Body of pancreas (tissue), 4 donors: ENCODE measurements around the gene MAST4.

Source experiments
- POLR2A ChIP-seq, 3 donors: fragments of 450-650 bp; IDR thresholded peaks; one replicate each; pipeline ENCODE4 v1.6.1; 2016; ENCODE audit warnings: antibody characterized with exemption in 3 of 3, mild to moderate bottlenecking in 2 of 3
- TF ChIP-seq, protein P1 (sequence below), 7 experiments: fragments of 450-650 bp in 4 of 7; fragments of 200-600 bp in 3 of 7; sonication (generic) in 3 of 7; IDR thresholded peaks; one replicate each; pipeline ENCODE4 v1.5.1; 2016 to 2019; ENCODE audit warnings: antibody characterized with exemption in 7 of 7

DNA sequence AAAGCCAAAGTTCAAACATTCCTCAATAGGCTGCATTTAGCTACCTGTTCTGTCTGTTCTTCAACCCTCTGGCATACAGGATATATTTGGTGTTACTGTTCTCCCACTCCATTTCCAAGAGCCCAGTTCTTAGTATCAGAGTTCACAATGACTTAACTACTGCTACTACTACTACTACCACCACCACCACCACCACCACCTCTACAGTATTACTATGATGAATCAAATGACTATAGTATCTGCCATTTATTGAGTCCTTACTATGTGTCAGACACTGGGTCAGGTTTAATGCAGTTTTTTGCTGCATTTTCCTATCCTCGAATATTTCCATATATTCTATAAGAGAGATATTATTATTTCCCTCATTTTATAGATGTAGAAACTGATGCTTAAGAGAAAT is 601.3 kb downstream of the MAST4 start:
- TF ChIP-seq POLR2A (IDR thresholded peaks at IDR 0.05), result no peak
- TF ChIP-seq, protein P1, sequence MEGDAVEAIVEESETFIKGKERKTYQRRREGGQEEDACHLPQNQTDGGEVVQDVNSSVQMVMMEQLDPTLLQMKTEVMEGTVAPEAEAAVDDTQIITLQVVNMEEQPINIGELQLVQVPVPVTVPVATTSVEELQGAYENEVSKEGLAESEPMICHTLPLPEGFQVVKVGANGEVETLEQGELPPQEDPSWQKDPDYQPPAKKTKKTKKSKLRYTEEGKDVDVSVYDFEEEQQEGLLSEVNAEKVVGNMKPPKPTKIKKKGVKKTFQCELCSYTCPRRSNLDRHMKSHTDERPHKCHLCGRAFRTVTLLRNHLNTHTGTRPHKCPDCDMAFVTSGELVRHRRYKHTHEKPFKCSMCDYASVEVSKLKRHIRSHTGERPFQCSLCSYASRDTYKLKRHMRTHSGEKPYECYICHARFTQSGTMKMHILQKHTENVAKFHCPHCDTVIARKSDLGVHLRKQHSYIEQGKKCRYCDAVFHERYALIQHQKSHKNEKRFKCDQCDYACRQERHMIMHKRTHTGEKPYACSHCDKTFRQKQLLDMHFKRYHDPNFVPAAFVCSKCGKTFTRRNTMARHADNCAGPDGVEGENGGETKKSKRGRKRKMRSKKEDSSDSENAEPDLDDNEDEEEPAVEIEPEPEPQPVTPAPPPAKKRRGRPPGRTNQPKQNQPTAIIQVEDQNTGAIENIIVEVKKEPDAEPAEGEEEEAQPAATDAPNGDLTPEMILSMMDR (IDR thresholded peaks at IDR 0.05), result no peak
